GM18873 (cell line): Measurements from ENCODE around the gene UBXN10.

Experiments
- ATAC-seq: cut with Tn5 transposase; IDR thresholded peaks from one replicate; pipeline ENCODE4 v1.9.1; 2021; ENCODE audit warnings: mild to moderate bottlenecking, moderate library complexity, moderate number of reproducible peaks; ENCODE audit not compliant: unreplicated experiment, low FRiP score

The UBXN10 gene

GRCh38 chr1:20180844-20181207 lies 5.1 kb upstream of the UBXN10 start:
- no peak for ATAC-seq

- ATAC-seq = no peak
These were observed 3.5 kb upstream of the UBXN10 start for GRCh38 chr1:20182415-20182814.

DNA sequence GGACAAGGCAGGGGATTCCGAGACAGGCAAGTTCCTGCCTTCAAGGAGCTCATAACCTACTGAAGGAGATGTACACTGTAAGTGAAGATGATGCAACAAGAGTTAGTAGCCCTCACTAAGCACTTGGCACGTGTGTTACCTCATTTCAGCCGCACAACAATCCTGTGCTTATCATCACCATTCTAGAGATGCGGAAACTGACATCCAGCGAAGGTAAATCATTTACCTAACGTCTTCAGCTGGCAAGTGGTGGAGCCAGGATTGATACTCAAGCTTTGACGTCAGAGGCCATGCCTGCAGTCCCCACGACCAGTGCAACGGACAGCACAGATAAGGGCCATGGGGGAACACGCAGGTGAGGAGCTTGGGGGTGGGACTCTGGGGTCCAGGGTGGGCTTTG lies 2.9 kb upstream of the UBXN10 start:
- ATAC-seq = no peak

GRCh38 chr1:20183616-20184271 lies 2.2 kb upstream of the UBXN10 start:
- no peak for ATAC-seq

- no peak for ATAC-seq
These were observed 1.4 kb upstream of the UBXN10 start for GRCh38 chr1:20184481-20184900.

- ATAC-seq = no peak
These were observed 681 bp upstream of the UBXN10 start for GRCh38 chr1:20184997-20185833.

GRCh38 chr1:20187103-20187812 lies 1.4 kb downstream of the UBXN10 start:
- ATAC-seq = no peak

GRCh38 chr1:20187813-20188454 lies 2.0 kb downstream of the UBXN10 start:
- ATAC-seq = no peak

DNA sequence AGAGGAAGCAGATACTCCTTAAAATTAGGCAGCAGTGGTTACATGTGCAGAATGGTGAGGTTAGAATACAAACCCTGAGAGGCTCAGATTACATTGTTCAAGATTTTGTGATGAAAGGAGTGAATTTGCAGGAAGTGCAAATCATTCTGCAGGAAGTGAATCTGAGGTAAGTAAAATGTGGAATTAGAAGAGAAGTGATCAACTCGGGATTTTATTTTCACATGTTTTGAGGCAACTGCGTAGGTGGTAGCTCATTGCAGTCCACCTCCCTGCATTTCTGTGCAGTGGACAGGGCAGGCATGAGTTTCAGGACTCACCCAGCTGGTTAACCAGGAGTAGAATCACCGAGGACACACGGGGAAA lies 2.5 kb downstream of the UBXN10 start:
- ATAC-seq = no peak

DNA sequence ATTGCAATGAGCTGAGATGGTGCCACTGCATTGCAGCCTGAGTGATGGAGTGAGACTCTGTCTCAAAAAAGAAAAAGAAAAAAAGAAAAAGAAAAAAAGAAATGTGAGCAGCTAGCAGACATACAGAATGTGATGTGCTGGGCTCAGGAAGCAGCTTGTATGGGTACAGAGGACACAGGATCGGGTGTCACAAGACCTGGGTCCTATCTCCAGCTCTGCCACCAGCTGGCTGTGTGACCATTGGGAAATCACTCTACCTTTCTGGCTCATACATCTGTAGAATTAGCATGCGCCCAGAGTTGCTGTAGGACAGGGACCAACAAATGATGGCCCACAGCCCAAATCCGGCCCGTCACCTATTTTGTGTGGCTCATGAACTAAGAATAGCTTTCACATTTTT lies 3.8 kb downstream of the UBXN10 start:
- ATAC-seq = no peak

DNA sequence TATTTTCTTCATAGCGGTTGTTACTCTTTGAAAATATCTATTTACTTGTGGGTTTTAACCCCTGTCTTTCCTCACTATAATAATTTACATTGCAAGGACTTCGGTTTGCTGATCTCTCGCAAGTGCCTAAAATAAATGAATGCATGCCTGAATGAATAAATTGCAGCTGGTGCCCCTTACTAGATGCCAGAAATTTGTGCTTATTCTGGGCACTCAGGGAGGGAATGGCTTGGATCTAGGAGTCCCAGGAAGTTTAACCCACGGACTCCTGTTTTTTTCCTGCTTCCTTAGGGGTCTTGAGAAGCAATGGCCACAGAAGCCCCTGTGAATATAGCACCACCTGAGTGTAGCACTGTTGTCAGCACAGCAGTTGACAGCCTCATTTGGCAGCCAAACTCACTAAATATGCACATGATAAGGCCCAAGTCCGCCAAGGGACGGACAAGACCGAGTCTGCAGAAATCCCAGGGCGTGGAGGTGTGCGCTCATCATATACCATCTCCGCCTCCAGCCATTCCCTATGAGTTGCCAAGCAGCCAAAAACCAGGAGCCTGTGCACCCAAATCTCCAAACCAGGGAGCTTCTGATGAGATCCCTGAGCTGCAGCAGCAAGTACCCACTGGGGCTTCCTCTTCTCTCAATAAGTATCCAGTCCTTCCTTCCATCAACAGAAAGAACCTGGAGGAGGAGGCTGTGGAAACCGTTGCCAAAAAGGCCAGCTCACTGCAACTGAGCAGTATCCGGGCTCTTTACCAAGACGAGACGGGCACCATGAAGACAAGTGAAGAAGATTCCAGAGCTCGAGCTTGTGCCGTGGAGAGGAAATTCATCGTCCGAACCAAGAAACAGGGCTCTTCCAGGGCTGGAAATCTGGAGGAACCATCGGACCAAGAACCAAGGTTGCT lies 4.6 kb downstream of the UBXN10 start:
- ATAC-seq = no peak

DNA sequence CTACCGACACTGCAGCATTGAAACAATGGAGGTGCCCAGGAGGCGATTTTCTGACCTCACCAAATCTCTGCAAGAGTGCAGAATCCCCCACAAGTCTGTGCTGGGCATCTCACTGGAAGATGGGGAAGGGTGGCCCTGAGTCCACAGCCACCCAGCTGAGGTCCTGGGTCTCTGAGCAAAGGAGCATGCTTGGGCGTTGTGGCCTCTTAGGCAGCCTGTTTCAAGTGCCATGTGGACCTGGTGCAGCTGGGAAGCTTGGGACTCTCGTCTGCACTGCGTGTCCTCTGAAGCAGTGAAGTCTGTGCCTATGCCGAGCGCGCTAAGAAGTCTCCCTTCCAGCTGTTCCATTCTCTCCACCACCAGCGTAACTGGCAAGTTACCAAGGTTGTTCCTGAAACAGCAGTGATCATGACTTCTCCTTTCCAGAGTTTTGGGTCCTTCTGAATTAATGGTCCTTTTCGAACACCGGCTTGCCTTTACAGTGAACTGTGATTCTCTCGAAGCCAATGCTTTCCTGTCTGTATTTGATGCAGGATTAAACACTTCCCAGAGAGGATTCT lies 5.5 kb downstream of the UBXN10 start:
- no peak for ATAC-seq

DNA sequence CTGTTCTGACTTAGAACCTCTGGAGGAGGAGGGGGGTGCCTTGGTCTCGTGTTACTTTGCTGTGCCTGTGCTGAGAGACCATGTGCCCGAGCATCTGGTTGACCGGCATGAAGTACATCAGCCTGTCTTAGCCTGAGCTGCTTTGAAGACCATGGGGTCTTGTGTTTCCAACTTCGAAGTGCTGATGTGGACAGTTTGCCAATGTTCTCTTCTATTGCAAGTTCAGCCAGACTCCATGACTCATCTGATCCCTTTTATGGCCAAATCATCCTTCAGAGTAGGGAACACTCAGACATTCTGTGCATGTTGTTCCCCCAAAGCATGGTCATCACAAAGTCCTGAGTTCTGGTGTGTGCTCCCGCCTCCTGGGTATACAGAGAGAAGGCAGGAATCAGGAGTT lies 6.5 kb downstream of the UBXN10 start:
- no peak for ATAC-seq

DNA sequence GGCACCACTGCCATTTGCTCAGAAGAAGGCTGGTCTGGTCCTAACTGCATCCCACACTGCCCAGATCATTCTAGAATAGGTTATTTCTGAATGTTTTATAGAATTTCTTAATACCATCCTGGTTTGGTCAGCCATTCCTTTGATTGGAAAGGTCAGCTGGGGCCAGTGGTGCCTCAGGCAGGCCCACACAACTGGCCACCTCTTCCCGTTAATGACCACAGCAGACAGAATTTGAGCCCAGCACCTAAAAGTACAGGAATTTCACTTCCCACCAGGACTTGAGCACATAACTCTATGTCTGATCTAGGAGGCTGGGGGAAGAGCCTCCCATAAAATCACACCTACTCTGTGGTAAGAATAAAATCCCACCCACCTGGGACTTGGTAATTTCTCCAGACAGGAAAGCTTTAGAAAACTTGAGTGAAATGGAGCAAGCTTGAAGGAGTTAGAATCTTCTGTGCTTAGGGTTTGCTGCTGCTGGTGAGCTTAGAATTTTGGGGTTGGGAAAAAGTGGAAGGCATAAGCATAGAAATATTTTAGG lies 7.0 kb downstream of the UBXN10 start:
- ATAC-seq = no peak

- ATAC-seq = no peak
These were observed 8.3 kb downstream of the UBXN10 start for GRCh38 chr1:20194224-20194623.

DNA sequence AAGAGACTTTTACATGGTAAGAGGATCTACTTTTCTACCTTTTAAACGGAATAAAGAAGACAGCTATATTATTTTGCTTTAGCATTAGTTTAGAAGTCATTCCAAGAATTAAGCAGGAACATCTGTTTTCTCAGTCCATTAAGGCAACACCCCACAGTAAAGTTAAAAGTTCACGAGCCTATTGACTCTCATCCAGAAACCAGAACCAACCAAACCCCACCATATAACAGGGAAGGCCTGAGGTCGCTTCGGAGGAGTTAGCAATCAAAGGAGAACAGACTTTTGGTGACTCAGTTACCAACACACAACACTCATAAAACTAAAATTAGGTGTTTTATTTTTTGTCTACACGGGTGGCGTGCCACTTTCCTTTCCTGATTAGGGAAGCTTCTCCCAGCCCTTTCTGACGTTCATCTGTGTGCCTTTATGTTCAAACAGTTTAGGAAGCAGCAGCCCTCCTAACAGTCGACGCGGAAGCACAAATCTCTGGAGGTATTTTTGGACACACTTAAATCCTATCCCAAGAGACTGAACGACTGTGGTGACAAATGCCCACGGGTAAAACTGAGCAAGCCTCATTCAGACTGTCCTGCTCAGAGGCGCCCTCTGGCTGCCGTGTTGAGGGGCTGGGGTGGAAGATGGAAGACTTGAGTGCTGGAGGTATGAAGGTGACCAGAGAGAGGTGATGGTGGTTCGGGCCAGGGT lies 9.0 kb downstream of the UBXN10 start:
- no peak for ATAC-seq

- no peak for ATAC-seq
These were observed 9.5 kb downstream of the UBXN10 start for GRCh38 chr1:20195462-20195780.

DNA sequence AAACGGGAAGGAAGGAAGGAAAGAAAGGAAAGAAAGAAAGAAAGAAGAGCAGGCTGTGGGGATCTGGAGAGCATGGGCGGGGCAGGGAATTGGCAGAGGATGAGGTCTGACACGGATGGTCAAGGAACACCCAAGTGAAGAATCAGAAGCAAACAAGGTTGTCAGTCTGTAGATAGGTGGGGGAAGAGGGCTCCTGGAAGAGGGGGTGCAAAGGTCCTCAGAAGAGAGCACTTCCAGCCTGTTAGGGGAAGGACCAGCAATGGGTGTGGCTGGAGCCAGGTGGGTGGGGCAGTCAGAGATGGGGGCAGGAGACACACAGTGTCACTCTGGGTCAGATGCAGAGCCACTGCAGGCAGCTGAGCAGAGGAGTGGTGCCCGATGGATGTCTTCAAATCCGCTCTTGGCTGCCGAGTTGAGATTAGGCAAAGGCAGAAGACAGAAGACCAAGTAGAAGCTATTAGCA lies 11.5 kb downstream of the UBXN10 start:
- ATAC-seq = no peak

DNA sequence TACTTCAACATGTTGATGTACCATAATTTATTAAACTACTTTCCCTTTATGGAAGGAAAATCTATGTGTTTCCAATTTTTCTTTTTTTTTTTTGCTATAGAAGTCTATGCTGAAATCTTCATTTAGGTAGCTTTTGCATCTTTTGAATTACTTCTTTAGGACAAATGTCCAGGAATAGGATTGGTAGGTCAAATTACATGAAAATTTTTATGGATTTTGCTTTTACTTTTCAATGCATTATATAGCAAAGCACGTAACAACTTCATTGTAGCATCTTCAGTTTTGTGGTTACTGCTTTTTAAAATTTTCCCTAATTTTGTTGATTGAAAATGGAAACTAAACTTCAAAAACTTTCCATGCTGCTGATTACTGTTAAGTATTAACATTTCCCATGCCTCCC lies 12.4 kb downstream of the UBXN10 start:
- ATAC-seq = no peak
